Brain microvascular endothelial cell (primary cell): Measurements from ENCODE around the gene MMP24OS.
"Not testable (repeated sequence)": the region's sequence is repeated elsewhere in the genome, so short reads cannot be mapped to it uniquely, and the experiment has no call there.

Experiments
- DNase-seq: peaks from one replicate; pipeline ENCODE4 v3.0.0-alpha.2; 2020
- H3K27ac ChIP-seq: fragments of 250-450 bp; sonication (Bioruptor Pico); 2 replicates; pipeline ENCODE4 v1.5.1; 2020; ENCODE audit warnings: mild to moderate bottlenecking, moderate library complexity
- H3K27me3 ChIP-seq: fragments of 250-450 bp; sonication (Bioruptor Pico); replicated peaks from 2 replicates; pipeline ENCODE4 v1.5.1; 2020; ENCODE audit warnings: mild to moderate bottlenecking
- H3K36me3 ChIP-seq: fragments of 250-450 bp; sonication (Bioruptor Pico); replicated peaks from 2 replicates; pipeline ENCODE4 v1.5.1; 2020; ENCODE audit warnings: mild to moderate bottlenecking
- H3K4me3 ChIP-seq: 2 replicates; pipeline ENCODE4 v1.5.1; 2011; ENCODE audit warnings: low read depth, mild to moderate bottlenecking, control low read depth, low read length, moderate library complexity
- CTCF ChIP-seq: IDR thresholded peaks from 2 replicates; pipeline ENCODE4 v1.5.1; 2011; ENCODE audit warnings: low read depth, mild to moderate bottlenecking, moderate library complexity, low read length, control low read depth, inconsistent platforms; ENCODE audit errors: missing control alignments
- in situ Hi-C: cut with HindIII; loops from 2 replicates; pipeline ENCODE4 v1.10.0; 2017; ENCODE audit warnings: low sequenced_read_pairs, low pct_ligation_motif_present

The MMP24OS gene

GRCh38 chr20:35316086-35316485, 38.2 kb upstream of the MMP24OS start:
- no peak for TF ChIP-seq CTCF
- in situ Hi-C loops, result no loop called here
- no peak for DNase-seq
- Histone ChIP-seq H3K36me3 (no peaks in the 10 kb centered on the region), H3K27ac (peak overlapping the region; percentile 17), H3K4me3 (no peak overlapping the region), H3K27me3 (no peaks in the 10 kb centered on the region)

GRCh38 chr20:35315632-35316020, 37.7 kb upstream of the MMP24OS start:
- H3K4me3 ChIP-seq, H3K27me3 ChIP-seq, H3K27ac ChIP-seq, DNase-seq, H3K36me3 ChIP-seq, in situ Hi-C loops: not testable (repeated sequence)

GRCh38 chr20:35314816-35315631, 37.1 kb upstream of the MMP24OS start:
- no peaks in the 10 kb centered on the region for H3K27me3 ChIP-seq
- DNase-seq, result no peak
- in situ Hi-C loops, result no loop called here
- H3K4me3 ChIP-seq, result no peak overlapping the region
- no peaks in the 10 kb centered on the region for H3K36me3 ChIP-seq
- no peak for TF ChIP-seq CTCF
- no peak overlapping the region for H3K27ac ChIP-seq

GRCh38 chr20:35312318-35312717, 34.4 kb upstream of the MMP24OS start:
- Histone ChIP-seq H3K36me3 (no peaks in the 10 kb centered on the region), H3K4me3 (no peak overlapping the region), H3K27ac (peak overlapping the region; percentile 82), H3K27me3 (no peaks in the 10 kb centered on the region)
- TF ChIP-seq CTCF, result no peak
- DNase-seq, result peak; percentile 89
- in situ Hi-C loops, result no loop called here

- Histone ChIP-seq H3K27me3 (no peaks in the 10 kb centered on the region), H3K4me3 (no peak overlapping the region), H3K27ac (peak overlapping the region; percentile 82), H3K36me3 (no peaks in the 10 kb centered on the region)
- in situ Hi-C loops, result no loop called here
- DNase-seq, result no peak
- TF ChIP-seq CTCF, result no peak
Measured at GRCh38 chr20:35311822-35312221, 33.9 kb upstream of the MMP24OS start.

GRCh38 chr20:35311409-35311808, 33.5 kb upstream of the MMP24OS start:
- H3K27me3 ChIP-seq, result no peaks in the 10 kb centered on the region
- H3K4me3 ChIP-seq, result no peak overlapping the region
- no peaks in the 10 kb centered on the region for H3K36me3 ChIP-seq
- in situ Hi-C loops, result no loop called here
- peak overlapping the region; percentile 82 for H3K27ac ChIP-seq
- no peak for TF ChIP-seq CTCF
- no peak for DNase-seq
